GM19452 (cell line): Measurements from ENCODE around the gene TAF10.

ENCODE experiments used
- ATAC-seq: cut with Tn5 transposase; IDR thresholded peaks from one replicate; pipeline ENCODE4 v1.9.1; 2021; ENCODE audit not compliant: unreplicated experiment

TAF10 gene

DNA sequence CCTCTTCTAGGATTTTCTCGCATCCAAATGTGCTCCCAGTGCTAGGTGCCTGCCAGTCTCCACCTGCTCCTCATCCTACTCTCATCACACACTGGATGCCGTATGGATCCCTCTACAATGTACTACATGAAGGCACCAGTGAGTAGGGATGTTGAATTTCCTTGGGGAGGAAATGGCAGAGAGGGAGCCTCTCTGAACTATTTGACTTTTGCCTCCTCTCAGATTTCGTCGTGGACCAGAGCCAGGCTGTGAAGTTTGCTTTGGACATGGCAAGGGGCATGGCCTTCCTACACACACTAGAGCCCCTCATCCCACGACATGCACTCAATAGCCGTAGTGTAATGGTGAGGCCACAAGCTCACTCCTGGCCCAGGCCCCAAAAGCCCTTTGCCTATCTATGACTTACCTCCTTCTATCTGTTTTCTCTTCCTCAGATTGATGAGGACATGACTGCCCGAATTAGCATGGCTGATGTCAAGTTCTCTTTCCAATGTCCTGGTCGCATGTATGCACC lies 2.5 kb downstream of the TAF10 start:
- ATAC-seq, result no peak

DNA sequence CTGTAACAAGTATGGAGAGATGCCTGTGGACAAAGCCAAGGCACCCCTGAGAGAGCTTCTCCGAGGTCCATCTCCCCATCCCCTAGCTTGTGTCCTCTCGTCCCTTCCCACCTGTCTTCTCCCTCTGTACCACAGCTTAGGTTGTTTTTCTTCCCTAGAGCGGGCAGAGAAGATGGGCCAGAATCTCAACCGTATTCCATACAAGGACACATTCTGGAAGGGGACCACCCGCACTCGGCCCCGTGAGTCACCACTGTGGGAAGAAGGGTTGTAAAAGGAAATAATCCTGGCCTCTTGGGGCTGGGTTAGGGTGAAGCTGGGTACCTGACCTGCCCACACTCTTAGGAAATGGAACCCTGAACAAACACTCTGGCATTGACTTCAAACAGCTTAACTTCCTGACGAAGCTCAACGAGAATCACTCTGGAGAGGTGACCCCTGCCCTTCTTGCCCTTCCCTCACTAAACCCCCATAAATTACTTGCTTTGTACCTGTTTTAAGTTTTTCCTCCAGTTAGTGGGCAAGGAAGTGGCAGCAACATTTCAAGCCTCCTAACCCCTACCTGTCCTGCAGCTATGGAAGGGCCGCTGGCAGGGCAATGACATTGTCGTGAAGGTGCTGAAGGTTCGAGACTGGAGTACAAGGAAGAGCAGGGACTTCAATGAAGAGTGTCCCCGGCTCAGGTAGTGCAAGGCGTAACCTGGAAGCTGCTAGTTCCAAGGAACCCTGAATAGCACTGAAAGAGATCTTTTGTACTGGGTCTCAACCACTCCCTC lies 3.1 kb downstream of the TAF10 start:
- no peak for ATAC-seq

DNA sequence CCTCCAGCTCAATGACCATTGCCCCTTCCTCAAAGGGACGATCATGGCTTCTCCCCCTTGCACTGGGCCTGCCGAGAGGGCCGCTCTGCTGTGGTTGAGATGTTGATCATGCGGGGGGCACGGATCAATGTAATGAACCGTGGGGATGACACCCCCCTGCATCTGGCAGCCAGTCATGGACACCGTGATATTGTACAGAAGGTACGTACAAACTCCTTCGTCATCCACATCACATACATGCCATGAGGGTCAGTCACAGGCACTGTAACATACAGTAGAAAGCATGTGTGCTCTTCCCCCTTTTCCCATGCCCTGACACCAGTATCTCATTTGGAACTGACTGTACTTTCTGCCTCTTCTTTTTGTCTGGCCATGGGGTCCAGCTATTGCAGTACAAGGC lies 4.0 kb downstream of the TAF10 start:
- no peak for ATAC-seq

DNA sequence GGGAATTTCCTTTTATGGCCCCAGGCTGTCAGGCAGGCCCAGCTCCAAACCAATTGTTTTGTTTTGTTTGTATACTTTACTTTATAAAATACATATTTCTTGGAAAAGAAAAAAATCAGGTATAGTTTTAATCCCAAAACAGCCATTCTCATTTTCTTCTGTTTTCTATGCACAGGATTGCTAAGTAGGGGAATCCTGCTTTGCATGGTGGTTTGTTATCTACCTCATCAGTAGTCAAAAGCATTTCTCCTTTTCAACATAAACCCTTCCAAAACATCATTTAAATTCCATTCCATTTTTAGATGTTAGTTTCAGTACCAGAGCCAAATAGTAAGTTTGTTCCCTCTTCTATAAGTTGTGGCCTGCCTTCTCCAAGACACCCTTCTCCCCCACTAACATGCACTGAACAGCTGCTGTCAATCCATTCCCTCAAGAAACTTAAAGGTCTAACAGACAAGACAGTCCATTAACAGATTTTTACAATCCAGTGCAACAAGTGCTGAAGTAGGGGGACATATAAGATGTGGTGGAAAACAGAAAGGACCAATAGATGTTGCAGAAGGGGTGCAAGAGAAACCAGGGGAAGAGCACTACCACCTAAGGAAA lies 4.7 kb downstream of the TAF10 start:
- no peak for ATAC-seq

DNA sequence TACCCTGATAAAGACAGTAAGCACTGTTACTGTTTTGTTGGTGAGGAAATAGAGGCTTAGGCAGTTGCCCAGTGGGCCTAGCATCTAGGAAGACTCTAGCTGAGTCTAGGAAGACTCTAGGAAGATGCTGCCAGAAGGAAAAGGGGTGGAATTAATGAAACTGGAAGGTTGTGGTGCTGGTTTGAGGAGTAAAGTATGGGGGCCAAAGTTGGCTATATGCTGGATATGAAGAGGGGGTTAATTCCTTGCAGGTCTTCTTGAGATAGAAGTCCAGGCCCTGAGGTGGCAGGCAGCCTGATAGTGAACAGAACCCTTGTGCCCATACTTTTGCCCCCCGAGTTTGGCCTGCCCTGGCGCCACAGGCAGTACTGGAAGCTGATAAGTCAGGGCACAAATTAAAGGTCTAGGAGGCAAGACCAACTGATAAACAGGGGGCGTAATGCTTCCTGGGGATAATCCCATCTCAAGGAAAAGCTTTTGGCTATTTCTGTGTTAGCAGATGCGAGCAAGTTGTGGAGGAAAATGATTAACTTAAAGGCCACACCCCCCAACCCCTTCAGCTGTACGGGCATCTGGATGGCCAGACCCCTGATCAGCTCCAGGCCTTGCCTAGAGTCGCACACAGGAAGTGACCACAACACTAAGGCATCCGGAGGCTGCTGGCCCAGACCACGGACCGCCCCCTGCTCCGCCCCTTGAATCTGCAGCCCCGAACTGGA lies 5.4 kb downstream of the TAF10 start:
- ATAC-seq, result peak; percentile 41

DNA sequence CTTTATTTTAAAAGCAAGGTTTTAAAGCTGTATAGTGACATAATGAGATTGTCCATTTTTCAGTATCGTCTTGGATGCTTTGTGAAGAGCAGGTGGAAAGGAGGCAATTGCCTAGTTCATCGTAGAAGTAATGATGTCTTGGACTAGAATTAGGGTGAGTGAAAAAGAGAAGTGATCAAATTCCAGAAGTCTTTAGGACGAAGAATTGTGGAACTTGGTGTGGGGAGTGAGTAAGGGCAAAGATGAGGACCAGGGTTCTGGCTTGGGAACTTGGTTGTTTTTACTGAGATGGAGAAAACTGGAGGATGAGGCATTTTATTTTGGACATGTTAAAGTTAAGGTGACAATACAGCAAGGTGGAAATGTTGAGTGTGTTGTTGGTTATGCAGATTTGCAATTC lies 7.2 kb downstream of the TAF10 start:
- ATAC-seq, result no peak

DNA sequence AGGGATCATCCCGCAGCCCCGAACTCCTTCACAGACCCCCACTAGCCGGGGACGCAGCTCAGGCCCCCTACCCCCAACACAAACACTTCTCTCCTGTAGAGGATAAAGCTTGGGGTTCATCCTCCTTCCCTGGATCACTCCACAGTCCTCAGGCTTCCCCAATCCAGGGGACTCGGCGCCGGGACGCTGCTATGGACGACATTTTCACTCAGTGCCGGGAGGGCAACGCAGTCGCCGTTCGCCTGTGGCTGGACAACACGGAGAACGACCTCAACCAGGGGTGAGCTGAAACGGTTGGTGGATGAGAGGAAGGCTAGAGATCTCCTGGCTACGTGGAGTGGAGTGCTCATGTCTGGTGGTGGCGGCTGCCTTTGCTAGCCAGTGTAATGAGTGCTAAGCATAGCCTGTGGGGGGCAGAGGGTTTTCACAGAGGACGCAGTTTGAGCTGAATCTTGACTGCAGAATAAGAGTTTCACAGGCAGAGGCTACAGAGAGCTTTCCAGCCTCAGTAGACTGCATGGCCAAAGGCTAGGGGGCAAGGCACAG lies 7.9 kb downstream of the TAF10 start:
- peak; percentile 36 for ATAC-seq

DNA sequence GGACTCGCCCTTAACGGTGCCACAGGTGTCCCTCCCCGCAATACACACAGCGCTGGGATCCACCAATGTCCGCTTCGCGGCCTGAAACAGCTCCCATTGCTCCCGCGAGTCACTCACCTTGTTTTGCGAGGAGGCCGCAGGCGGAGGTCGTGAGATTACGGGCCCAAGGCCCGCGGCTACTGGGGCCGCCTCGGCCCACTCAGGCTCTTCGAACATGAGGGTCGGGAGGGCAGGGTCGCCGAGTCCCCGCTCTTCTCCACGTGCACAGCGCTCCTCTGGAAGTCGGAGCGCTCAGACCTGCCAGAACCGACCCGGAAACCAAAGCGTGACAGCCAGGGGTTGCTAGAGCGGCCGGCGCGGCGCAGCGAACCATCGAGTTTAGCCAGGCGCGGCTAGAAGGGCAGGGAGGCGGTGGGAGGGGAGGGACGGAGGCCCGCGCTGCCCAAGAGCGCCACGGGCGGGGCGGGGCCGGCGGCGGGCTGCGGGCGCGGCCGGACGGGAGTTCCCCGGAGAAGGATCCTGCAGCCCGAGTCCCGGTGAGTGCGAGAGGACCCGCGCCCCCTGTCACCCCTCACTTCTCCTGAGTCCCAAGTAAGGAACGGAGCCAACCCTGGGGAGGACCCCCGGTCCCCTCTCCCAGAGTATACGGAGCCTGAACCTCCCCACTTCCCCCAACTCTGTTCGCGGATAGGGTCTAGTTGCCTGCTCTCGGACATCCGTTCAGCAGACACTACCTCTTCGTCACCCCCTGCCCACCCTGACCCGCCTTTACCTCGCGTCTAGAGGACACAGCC lies 8.5 kb downstream of the TAF10 start, which contains the start of the genes ILK and RRP8:
Gene ILK, plus strand, starts transcription at position 488 of the 794 bp plus-strand sequence. CDS start 498 bp downstream, outside the sequence.
Gene RRP8, minus strand, starts transcription at position 330 of the 794 bp plus-strand sequence. Its CDS starts 114 bp downstream, at position 216.
- peak; percentile 75 for ATAC-seq

DNA sequence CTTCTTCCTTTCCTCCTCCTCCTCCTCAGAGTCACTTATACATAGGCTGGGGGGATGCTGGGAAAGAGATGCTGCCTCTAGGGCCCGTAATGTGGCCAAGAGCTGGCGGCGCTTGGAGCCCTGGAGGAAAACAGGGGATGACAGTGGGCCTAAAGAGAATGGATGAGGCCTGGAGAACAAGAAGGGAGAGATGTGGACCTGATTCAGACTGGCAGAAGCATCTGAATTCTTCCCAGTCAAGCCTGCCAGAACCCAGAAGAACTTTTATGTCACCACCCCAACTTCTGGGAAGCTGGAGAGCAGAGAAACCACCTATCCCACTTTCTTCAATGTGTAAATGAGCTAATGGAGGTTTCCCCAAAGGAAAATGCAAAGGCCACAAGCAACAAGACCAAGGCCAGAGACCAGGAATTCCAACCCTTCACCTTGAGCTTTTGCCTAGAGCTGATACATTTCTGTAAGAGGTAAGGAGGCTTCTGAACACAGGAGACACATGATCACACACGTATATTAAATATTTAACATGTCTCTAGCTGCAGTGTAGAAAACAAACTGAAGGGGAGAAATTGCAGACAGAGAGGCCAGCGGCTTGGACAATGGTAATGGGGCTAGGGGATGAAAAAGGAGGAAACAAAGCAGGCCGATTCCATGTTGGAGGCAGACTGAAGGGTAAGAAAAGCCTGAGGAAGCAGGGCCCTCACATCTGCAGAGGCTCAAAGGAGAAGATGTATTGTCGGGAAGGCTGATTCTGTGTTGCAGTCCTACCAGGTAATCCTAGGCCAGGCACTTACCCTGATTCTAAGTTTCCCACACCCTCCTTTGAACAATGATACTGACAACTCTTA lies 9.7 kb downstream of the TAF10 start:
- no peak for ATAC-seq

DNA sequence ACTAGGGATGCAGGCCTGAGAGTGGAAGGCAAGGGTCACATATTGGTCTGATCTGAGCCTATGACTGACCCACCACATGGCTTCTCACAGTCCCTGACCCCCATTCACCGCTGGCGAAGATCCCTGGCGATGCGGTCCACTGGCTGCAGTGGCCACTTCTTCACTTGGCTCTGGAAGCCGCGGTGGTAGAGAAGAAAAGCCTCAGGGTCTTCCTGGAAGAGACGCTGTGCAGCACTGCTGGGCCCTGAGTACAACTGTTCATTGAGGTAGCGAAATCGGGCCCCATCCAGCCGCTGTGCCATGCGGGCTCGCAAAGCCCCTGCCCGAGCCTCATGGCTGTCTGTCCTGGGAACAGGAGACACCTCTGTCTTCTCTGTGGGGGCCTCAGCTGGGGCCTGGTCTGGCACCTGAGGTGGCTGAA lies 11.0 kb downstream of the TAF10 start:
- no peak for ATAC-seq

DNA sequence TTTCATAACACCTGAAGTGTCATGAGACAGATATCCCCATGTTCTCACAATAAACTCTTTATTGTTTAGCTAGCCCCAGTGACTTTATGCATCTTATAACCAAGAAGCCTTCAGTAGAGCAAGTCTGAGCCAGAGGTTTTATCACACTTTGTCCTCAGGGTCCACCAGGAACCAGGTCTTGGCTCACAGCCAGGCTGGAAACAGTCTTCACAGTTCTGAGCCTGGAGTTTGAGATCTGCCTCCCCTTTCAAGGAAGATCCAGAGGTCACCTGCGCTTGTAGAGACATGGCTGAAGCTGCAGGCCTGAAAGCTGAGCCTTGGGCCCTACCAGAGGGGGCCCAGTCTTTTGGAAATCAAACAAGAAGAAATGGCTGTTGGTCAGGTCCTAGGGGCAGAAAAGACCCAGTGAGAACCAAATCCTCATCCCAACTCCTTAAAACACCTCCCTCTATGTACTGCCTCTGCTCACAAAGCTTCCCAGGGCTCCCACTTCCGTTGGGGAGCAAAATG lies 12.1 kb downstream of the TAF10 start:
- no peak for ATAC-seq

DNA sequence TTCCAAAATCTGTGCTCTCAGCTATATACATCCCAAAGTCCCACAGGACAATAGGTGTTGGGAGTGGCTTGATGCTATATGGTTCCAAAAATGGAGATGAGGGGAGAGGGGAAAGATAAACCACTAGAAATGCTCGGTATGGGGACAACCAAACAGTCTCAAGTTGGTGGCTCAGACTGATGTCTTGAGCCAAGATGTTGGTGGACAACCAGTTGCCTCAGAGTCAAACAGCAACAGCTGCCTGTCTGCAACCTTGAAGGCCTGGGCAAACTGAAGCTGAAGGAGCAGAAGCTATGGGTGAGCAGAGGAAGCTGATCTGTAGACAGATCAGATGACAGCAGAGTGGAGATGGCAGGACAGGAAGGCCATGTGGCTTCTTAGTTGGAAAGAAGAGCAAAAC lies 12.6 kb downstream of the TAF10 start:
- no peak for ATAC-seq

DNA sequence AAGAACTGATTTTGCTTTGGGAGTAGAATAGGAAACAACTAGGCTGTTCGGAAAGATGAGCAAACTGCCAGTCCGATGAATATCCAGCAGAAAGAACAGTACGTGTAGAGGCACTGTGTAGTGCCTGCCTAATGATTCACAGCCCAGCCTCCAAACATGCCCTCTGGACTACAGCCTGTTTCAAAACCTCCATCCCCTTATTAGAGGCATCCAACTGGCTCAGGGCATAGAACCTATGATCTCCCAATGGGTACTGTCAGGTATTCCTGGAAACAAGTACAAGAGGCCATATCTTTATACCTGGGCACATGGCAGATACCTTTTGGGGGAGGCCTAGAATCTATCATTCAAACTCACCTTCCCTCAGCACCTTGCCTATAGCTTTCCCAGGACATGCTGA lies 13.5 kb downstream of the TAF10 start:
- ATAC-seq, result no peak

DNA sequence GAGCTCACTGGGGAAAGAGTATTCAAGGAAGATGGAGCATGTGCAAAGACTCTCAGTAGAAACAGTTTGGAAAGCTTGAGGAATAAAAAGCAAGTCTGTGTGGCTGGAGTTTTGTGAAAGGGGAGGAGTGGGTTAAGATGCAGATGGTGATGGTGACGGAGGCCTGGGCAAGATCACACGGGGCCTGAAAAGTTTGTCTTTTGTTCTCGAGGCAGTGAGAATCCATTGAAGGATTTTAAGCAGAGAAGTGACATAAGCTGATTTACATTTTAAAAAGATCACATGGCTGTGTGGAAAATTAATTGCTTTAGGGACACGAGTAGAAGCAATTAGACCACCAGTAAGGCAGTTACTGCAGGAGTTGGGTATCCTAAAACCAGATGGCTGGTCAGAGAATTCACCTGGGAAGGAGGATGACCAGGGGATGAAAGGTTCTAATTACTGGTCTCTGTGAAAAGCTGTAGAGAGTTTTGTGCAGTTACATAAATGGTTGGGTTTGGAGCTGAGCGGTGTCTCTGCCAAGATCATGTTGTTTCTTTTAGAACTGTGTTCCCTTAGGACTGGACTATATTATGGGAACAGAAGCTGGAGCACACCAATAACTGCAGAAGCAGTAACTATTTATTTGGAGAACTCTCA lies 15.7 kb downstream of the TAF10 start:
- ATAC-seq, result no peak

DNA sequence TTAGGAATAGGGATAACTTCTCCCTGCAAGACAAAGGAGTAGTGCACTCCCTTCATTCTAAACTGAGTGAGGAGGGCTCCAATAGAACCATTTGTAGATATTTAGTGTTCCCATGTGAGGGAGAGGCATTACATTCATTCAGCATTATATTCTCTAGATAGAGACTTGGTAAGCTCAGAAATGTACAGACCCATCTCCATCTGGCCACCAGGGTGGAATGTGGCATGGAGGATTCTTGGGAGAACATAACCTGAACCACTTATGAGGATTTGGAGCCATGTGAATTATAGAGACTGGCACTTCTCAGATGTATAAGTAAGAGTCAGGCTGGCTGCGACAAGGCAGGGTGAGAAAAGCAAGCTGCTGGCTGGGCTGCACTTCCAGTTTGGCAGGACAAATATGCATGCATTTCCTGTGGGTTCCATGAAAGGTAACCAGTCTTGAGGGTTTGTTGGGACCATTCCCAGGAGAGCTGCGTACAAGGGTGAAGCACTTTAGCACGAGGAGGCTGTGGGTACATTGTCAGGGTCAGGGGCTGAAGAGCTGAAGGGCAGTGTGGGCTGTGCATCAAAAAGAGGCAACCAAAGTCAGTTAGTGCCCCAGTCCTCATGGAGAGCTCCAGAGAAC lies 17.8 kb downstream of the TAF10 start:
- ATAC-seq, result no peak

DNA sequence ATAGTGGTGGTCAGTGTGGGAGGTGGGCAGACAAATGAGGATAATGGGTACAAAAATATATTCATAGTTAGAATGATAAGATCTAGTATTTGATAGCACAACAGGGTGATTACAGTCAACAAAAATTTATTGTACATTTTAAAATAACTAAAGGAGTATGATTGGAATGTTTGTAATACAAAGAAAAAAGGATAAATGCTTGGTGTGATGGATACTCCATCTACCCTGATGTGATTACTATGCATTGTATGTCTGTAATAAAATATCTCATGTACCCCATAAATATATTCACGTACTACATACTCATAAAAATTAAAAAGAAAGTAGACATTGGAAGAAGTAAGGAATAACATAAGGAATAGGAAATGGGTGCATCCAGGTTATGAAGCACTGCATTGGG lies 24.0 kb downstream of the TAF10 start:
- ATAC-seq, result no peak

DNA sequence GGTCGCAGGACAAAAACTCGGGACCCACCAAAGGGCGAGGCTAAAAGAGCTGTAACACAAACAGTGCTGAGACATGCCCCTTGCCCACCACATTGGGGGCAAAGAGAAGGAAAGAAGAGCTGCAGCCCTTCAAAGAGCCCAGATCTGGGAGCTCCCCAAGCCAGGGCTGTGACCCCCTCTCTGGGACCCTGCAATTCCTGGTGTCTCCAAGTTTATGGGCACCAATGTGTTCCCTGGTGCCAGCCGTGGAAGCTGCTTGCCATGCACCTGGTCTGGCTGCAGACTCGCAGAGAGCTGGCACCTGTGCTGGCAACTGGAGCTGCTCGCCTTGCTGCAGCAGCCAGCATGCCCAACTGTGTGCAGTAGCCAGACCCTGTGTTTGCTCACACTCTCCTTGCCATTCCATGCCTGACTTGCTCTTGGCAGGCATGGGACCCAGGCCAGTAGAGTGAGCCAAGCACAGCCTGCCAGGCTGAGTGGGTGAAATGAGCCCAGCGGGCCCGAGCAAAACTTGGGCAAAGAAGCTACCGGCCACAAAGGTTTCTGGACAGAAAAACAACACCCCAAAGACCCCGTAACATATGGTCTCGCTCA lies 24.6 kb downstream of the TAF10 start:
- no peak for ATAC-seq
